HG02870 (cell line): Measurements from ENCODE around the gene NUDT16.
"Not testable (repeated sequence)": the region's sequence is repeated elsewhere in the genome, so short reads cannot be mapped to it uniquely, and the experiment has no call there.

Experiments
- ATAC-seq: cut with Tn5 transposase; IDR thresholded peaks from one replicate; pipeline ENCODE4 v1.9.1; 2021; ENCODE audit warnings: mild to moderate bottlenecking, moderate library complexity; ENCODE audit not compliant: unreplicated experiment

The NUDT16 gene

DNA sequence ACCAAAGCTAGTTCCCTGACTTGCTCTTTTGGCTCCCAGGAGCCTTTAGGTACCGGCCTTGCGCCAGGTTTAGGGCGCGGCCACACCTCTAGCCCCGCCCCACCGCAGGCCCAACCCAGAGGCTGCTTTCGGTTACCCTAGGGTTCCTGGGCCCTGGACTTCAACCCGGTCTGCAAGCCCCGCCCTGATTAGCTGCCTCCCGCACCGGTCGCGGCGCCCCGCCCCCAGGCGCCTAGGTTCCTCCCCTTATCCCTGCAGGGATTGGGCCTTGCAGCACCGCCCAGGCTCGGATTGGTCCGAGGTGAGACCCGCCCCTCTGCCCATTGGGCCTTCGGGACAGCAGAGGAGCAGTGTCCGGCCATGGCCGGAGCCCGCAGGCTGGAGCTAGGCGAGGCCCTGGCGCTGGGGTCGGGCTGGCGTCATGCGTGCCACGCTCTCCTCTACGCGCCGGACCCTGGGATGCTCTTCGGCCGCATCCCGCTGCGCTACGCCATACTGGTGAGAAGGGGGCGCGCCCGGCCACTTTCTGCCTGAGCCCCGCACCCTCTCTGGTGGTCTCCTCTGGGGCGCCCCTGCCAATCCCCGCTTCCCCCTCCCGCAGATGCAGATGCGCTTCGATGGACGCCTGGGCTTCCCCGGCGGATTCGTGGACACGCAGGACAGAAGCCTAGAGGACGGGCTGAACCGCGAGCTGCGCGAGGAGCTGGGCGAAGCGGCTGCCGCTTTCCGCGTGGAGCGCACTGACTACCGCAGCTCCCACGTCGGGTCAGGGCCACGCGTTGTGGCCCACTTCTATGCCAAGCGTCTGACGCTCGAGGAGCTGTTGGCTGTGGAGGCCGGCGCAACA lies at the start of gene NUDT16:
Gene NUDT16, plus strand, starts transcription at position 330 of the 847 bp plus-strand sequence. Its CDS starts 31 bp downstream, at position 361.
- ATAC-seq = peak; percentile 98

DNA sequence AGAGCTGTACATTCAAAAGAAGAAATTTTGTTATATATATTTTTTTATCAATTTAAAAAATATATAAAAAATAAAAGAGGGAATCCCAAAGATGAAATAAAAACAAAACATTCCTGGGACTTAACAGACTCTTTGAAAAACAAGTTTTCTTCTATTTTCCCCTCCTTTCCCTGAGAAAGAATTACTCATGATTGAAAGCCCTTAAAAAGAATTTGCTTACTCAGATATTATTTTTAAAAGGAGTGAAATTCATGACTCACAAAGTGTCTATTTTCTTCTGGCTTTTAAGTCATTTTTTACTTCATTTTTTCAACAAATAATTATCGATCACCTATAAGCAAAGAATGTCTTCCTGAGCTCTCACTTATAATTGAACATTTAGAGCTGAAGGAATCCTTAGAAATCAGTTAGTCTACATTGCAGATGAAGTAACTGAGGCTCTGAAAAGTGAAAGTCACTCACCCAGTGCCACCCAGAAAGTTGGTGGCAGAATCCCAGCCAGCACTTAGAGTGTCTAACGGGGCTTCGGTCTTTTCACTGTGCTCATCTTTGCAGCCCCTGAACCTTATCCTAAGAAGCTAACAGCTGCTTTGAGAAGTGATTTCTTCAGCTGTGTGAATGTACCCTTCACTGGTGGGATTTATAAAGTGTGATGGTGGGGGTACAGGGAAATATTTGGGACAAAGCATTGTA lies 42.5 kb upstream of the NUDT16 start:
- ATAC-seq = no peak

GRCh38 chr3:131341761-131342160 lies 39.8 kb upstream of the NUDT16 start:
- no peak for ATAC-seq

DNA sequence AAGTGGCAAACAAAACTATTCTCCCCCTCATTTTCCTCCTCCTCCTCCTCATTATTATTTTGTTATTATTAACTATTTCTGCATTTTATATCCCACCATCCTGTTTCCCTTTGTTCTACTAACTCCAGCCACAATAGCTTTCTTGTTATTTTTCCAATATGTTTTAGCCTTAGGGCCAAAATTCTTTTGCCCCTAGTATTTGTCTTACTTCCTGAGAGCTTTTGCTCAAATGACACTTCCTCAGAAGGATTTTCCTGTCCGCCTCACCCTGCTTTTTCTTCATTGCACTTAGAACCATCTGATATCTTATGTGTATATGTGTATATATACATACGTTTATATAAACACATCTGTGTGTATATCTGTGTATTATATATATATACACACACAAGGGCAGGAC lies 32.7 kb upstream of the NUDT16 start:
- ATAC-seq = no peak

DNA sequence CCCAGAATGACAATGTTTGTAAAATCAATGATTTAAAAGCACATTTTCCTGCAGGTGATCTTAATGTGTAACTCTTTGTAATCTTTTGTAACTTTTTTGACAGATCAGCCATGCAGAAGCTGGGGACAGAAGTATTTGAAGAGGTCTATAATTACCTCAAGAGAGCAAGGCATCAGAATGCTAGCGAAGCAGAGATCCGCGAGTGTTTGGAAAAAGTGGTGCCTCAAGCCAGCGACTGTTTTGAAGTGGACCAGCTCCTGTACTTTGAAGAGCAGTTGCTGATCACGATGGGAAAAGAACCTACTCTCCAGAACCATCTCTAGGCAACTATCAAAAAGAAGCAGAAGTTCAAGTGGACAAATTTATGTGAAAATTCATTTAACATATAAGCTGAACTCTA lies 32.1 kb upstream of the NUDT16 start:
- ATAC-seq = no peak

- ATAC-seq = no peak
Measured at GRCh38 chr3:131349946-131350347, 31.6 kb upstream of the NUDT16 start.

- ATAC-seq = no peak
Measured at GRCh38 chr3:131350506-131350905, 31.1 kb upstream of the NUDT16 start.

DNA sequence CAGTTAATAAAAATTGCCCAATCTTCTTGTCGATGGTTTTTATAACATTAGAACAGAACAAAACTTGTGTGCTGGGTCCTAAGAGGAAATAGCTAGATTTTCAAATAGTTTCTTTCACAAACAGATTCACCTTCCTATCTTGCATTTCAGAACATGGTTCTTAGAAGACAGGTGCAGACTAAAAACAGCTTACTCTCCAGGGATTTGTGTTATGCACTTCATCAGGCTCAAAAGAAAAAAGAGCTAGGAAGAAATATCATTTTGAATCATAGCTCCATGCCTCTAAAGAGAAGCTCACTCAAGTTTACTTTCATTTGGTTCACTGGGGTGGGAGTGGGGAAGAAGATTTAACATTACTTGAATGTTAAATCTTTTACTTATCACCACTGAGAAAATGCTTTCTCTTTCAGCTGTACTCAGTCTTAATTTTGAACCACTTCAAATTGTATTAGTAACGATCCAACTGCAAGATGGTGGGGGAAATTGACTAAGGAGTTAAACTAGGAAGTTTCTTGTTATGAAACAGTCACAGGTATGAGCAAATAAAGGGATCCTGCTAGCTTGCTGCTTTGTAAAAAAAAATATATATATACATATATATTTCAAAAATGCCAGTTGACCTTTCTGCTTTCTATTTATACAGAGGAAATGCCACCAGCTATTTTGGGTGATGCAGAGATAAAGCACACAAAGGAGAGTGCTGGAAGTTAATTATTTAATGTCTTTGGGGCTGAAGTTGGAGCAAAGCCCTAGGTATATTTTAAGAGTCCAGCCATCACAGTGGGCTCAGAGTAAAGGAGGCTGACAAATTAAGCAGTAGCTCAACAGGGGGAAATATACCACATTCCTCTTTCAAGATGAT lies 28.3 kb upstream of the NUDT16 start:
- no peak for ATAC-seq

DNA sequence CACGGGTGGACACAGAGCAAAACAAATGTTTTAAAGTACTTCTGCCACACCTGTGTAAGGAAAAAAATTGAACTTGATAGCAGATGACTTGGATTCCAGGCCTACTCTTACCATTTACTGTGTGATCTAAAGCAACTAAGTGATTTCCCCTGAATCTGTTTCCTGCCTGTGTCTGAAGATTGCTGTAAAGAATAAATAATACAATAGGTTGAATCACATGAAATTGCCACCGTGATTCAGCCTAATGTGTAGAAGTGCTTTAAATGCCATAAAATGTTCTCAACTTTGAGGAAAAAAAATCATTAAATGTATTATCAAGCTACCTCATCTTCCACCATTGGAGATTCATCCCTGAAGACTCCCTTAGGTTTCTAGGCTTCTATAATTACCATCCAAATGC lies 27.6 kb upstream of the NUDT16 start:
- ATAC-seq = no peak

DNA sequence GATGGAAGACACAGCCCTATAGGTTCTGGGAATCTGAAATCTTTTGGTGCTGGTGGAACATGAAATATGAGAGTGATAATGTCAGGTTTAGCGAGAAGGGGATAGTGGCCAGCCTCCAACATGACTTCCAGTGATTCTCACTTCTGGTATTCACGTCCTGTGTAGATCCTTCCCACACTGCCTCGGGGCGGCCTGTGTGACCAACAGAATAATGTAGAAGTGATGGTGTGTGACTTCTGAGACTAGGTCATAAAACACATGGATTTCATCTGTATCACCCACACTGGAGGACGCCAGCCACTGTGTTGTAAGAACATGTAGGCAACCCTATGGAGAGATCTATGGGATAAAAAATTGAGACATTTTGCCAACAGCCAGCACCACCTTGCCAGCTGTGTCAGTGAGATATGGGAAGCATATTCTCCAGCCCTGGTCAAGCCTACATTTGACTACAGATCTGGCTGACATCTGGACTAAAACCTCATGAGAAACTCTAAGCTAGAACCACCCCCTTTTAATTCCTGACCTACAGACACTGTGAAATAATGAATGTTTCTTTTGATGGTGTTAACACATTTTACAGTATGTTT lies 25.5 kb upstream of the NUDT16 start:
- no peak for ATAC-seq

GRCh38 chr3:131357275-131357674 lies 24.3 kb upstream of the NUDT16 start:
- ATAC-seq = no peak

- ATAC-seq = no peak
Measured at GRCh38 chr3:131360191-131360755, 21.3 kb upstream of the NUDT16 start.

- ATAC-seq = not testable (repeated sequence)
Measured at GRCh38 chr3:131361066-131361463, 20.5 kb upstream of the NUDT16 start.

DNA sequence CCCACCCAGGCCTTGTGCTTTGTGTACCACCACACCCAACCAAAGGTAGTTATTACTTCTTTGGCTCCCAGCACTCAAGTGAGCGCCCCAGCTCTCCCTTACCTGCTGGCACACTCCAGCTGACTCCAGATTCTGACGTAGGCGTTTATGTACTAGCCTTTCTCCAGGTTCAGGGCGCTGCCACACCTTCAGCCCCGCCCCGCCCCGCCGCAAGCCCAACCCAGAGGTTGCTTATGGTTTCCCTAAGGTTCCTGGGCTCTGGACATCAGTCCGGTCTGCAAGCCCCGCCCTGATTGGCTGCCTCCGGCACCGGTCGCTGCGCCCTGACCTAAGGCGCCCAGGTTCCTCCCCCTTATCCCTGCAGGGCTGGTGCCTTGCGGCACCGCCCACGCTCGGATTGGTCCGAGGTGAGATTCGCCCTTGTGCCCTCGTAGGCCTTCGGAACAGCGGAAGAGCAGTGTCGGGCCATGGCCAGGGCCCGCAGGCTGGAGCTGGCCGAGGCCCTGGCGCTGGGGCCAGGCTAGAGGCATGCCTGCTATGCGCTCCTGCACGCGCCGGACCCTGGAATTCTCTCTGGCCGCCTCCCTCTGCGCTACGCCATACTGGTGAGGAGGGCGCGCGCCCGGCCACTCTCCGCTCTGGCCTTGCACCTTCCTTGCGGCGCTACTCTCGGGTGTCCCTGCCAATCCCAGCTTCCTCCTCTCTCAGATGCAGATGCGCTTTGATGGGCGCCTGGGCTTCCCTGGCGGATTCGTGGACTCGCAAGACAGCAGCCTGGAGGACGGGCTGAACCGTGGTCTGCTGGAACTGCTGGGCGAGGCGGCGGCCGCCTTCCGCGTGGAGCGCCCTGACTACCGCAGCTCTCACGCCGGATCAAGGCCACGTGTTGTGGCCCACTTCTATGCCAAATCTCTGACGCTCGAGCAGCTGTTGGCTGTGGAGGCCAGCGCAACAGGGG lies 19.8 kb upstream of the NUDT16 start:
- ATAC-seq = no peak

GRCh38 chr3:131363275-131363674 lies 18.3 kb upstream of the NUDT16 start:
- ATAC-seq = no peak

GRCh38 chr3:131370935-131371687 lies 10.5 kb upstream of the NUDT16 start:
- no peak for ATAC-seq

GRCh38 chr3:131371688-131372066 lies 9.9 kb upstream of the NUDT16 start:
- no peak for ATAC-seq

DNA sequence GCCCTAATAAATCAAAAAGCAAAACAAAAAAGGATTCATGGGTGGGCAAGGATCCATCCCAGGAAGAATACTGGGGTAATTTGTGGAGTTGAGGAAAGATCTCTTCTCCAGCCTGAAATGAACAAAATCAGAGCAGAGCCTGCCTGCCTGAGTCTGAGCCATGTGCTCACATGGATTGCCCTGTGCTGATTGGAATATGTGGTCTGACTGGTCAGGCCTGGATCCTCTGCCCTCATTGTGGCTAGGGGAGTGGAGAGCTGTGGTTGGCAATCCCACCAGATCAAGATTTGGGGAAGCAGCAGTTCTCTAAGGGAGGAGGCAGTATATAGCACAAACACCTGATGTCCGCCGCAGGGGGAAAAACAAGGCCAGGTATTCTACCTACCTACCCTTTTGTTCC lies 6.8 kb upstream of the NUDT16 start:
- ATAC-seq = no peak
